Naive thymus-derived CD4-positive, alpha-beta T cell (primary cell): Measurements from ENCODE around the gene LCNL1. TPM values are rescaled to one million over a fixed set of nuclear protein-coding genes. Genes with fewer than 3 reads are reported as not detected.

ENCODE experiments used
- ATAC-seq: fragments of 150-1000 bp; cut with Tn5 transposase; 2 replicates; pipeline ENCODE4 v1.10.0; 2021; ENCODE audit warnings: mild to moderate bottlenecking, moderate library complexity
- CTCF ChIA-PET: fragments of 350-600 bp; sonication (Branson Sonifier 250); formaldehyde crosslinking; loops from one replicate; lab custom pipeline; 2021; ENCODE audit warnings: antibody characterized with exemption; lab: Charles Lee
- POLR2A ChIA-PET: fragments of 350-600 bp; sonication (Branson Sonifier 250); formaldehyde crosslinking; loops from one replicate; lab custom pipeline; 2021; ENCODE audit warnings: antibody characterized with exemption, inconsistent platforms; lab: Charles Lee
- DNase-seq, 9 donors: peaks; one replicate each; pipeline versions ENCODE4 v3.0.0 to v3.0.0-alpha.2; 2020 to 2022; ENCODE audit warnings: mixed read lengths in 1 of 9
- H3K27ac ChIP-seq: one replicate; pipeline ENCODE4 v1.7.0; 2013; ENCODE audit warnings: mild to moderate bottlenecking, low read depth, low read length, moderate library complexity
- H3K27me3 ChIP-seq, 2 donors: one replicate each; pipeline ENCODE4 v1.7.0; 2013; ENCODE audit warnings: low read length in 2 of 2, mild to moderate bottlenecking in 2 of 2, moderate library complexity in 2 of 2; ENCODE audit not compliant: control insufficient read depth in 2 of 2, insufficient read depth in 2 of 2
- H3K36me3 ChIP-seq, 3 experiments: 1 replicate in 2 of 3; 2 replicates in 1 of 3; pipeline ENCODE4 v1.7.0; 2013; ENCODE audit warnings: low read length in 3 of 3, mild to moderate bottlenecking in 3 of 3, moderate library complexity in 1 of 3; ENCODE audit not compliant: insufficient read depth in 3 of 3, control insufficient read depth in 2 of 3
- H3K4me1 ChIP-seq, 2 donors: one replicate each; pipeline ENCODE4 v1.7.0; 2013; ENCODE audit warnings: low read length in 2 of 2, mild to moderate bottlenecking in 2 of 2, moderate library complexity in 1 of 2; ENCODE audit not compliant: control insufficient read depth in 2 of 2, insufficient read depth in 2 of 2
- H3K4me3 ChIP-seq: 2 replicates; pipeline ENCODE4 v1.7.0; 2013; ENCODE audit warnings: mild to moderate bottlenecking, low read length
- H3K9me3 ChIP-seq, 3 experiments: 1 replicate in 2 of 3; 2 replicates in 1 of 3; pipeline ENCODE4 v1.7.0; 2013; ENCODE audit warnings: low read length in 3 of 3; ENCODE audit not compliant: control insufficient read depth in 2 of 3
- H3K27ac Mint-ChIP-seq, 9 donors: one replicate each; pipeline ENCODE4 v1.8.0; 2020 to 2022; ENCODE audit warnings: mixed read lengths in 9 of 9, mild to moderate bottlenecking in 8 of 9, moderate library complexity in 5 of 9, inconsistent platforms in 2 of 9
- H3K27me3 Mint-ChIP-seq, 5 donors: one replicate each; pipeline ENCODE4 v1.8.0; 2021 to 2022; ENCODE audit warnings: mixed read lengths in 5 of 5, mild to moderate bottlenecking in 1 of 5
- H3K36me3 Mint-ChIP-seq, 5 donors: one replicate each; pipeline ENCODE4 v1.8.0; 2020 to 2022; ENCODE audit warnings: mixed read lengths in 5 of 5, mild to moderate bottlenecking in 3 of 5, inconsistent platforms in 1 of 5
- H3K4me1 Mint-ChIP-seq, 7 donors: one replicate each; pipeline ENCODE4 v1.8.0; 2020 to 2022; ENCODE audit warnings: mixed read lengths in 7 of 7, mild to moderate bottlenecking in 3 of 7, inconsistent platforms in 1 of 7
- H3K4me3 Mint-ChIP-seq, 10 donors: one replicate each; pipeline ENCODE4 v1.8.0; 2020 to 2022; ENCODE audit warnings: mild to moderate bottlenecking in 10 of 10, mixed read lengths in 10 of 10, moderate library complexity in 6 of 10, inconsistent platforms in 2 of 10
- H3K9me3 Mint-ChIP-seq, 11 donors: one replicate each; pipeline ENCODE4 v1.8.0; 2020 to 2022; ENCODE audit warnings: mixed read lengths in 11 of 11, mild to moderate bottlenecking in 4 of 11, inconsistent platforms in 1 of 11, moderate library complexity in 1 of 11
- intact Hi-C, 2 donors: fragments of 100-400 bp; cut with micrococcal nuclease; formaldehyde crosslinking; loops; one replicate each; pipeline ENCODE4 v1.15.1; 2023
- polyA plus RNA-seq, 2 donors: library from polyadenylated mRNA; unstranded; fragments of 300-500 nt; fragmentation: Illumina TruSeq; gene quantifications; one replicate each; pipeline ENCODE4 v1.2.3, GENCODE V29; 2021
- total RNA-seq, 6 experiments: library from RNA in 5 of 6; stranded (reverse) in 5 of 6; gene quantifications; 1 replicate in 5 of 6; 2 replicates in 1 of 6; pipeline ENCODE4 v1.2.3 and lab custom pipeline; 2021 to 2026

LCNL1 gene
- total and polyA plus RNA-seq, 7 experiments from 2014 or later: 0.12 to 1.9 (median 0.13) TPM; not detected in 4

GRCh38 chr9:136946228-136947027, 36.4 kb upstream of the LCNL1 start:
- H3K27ac Mint-ChIP-seq: no peak overlapping the region
- peaks cover 0 to 19% (median 2%) of the 10 kb centered on the region in 3 experiments for H3K36me3 ChIP-seq
- POLR2A ChIA-PET: interaction anchor here (0.9 to 1.8 kb wide), 3 partner anchors 98 to 106 kb away, joined by 3 read pairs; no protein-coding TSS in a partner anchor
- intact Hi-C loops: loop anchor here (10.0 kb wide), 2 partner anchors 258 to 278 kb away; partner anchors contain the start of genes CYSRT1 (in 1 of the 2), NDOR1 (in 1 of the 2), RNF208 (in 1 of the 2) and RNF224 (in 1 of the 2)
- H3K27me3 ChIP-seq: no peaks in the 10 kb centered on the region
- no peak overlapping the region for H3K4me3 ChIP-seq
- H3K9me3 ChIP-seq: no peaks in the 10 kb centered on the region
- H3K4me1 Mint-ChIP-seq: peaks cover 0 to 19% (median 5%) of the 10 kb centered on the region in 7 donors
- H3K4me3 Mint-ChIP-seq: peak overlapping the region in 1 of 10 donors; percentile 58
- H3K27ac ChIP-seq: no peak overlapping the region
- peaks cover 10 to 16% of the 10 kb centered on the region in 2 donors for H3K4me1 ChIP-seq
- no peaks in the 10 kb centered on the region for H3K27me3 Mint-ChIP-seq
- H3K36me3 Mint-ChIP-seq: peaks cover 0 to 3% (median 0%) of the 10 kb centered on the region in 5 donors
- CTCF ChIA-PET: no interaction called here
- DNase-seq (no peak), ATAC-seq (no peak)
- no peaks in the 10 kb centered on the region for H3K9me3 Mint-ChIP-seq

- Histone ChIP-seq H3K4me1 (peaks cover 10 to 16% of the 10 kb centered on the region in 2 donors), H3K36me3 (peaks cover 0 to 10% (median 0%) of the 10 kb centered on the region in 3 experiments), H3K4me3 (no peak overlapping the region), H3K9me3 (no peaks in the 10 kb centered on the region), H3K27ac (no peak overlapping the region), H3K27me3 (no peaks in the 10 kb centered on the region)
- intact Hi-C loops: loop anchor here (10.0 kb wide), 2 partner anchors 258 to 278 kb away; partner anchors contain the start of genes CYSRT1 (in 1 of the 2), NDOR1 (in 1 of the 2), RNF208 (in 1 of the 2) and RNF224 (in 1 of the 2)
- no peaks in the 10 kb centered on the region for H3K36me3 Mint-ChIP-seq
- H3K27me3 Mint-ChIP-seq: no peaks in the 10 kb centered on the region
- no peak overlapping the region for H3K4me3 Mint-ChIP-seq
- ChIA-PET CTCF (interaction anchor here (0.8 to 1.4 kb wide), 2 partner anchors 81 to 88 kb away, joined by 3 read pairs; partner anchors contain the start of gene ABCA2), POLR2A (interaction anchor here (0.9 to 1.8 kb wide), 6 partner anchors 11 to 104 kb away, joined by 3 to 4 read pairs (median 3); no protein-coding TSS in a partner anchor)
- H3K4me1 Mint-ChIP-seq: peaks cover 0 to 17% (median 5%) of the 10 kb centered on the region in 7 donors
- peak overlapping the region in 2 of 9 donors; percentile 24 to 52 for H3K27ac Mint-ChIP-seq
- H3K9me3 Mint-ChIP-seq: no peaks in the 10 kb centered on the region
- DNase-seq (peak in 1 of 9 donors; percentile 3), ATAC-seq (no peak)
Measured at GRCh38 chr9:136947028-136947891, 35.5 kb upstream of the LCNL1 start.

- peaks cover 0 to 17% (median 5%) of the 10 kb centered on the region in 7 donors for H3K4me1 Mint-ChIP-seq
- Histone ChIP-seq H3K36me3 (peaks cover 0 to 4% (median 0%) of the 10 kb centered on the region in 3 experiments), H3K9me3 (no peaks in the 10 kb centered on the region), H3K4me3 (no peak overlapping the region), H3K27me3 (no peaks in the 10 kb centered on the region), H3K4me1 (peaks cover 10 to 16% of the 10 kb centered on the region in 2 donors), H3K27ac (no peak overlapping the region)
- intact Hi-C loops: loop anchor here (2.0 to 10.0 kb wide), 3 partner anchors 87 to 277 kb away; partner anchors contain the start of genes CYSRT1 (in 1 of the 2), NDOR1 (in 1 of the 2), RNF208 (in 1 of the 2) and RNF224 (in 1 of the 2)
- no peaks in the 10 kb centered on the region for H3K36me3 Mint-ChIP-seq
- peak overlapping the region in 5 of 9 donors; percentile 9 to 83 (median 45) for H3K27ac Mint-ChIP-seq
- peak overlapping the region in 9 of 10 donors; percentile 5 to 89 (median 53) for H3K4me3 Mint-ChIP-seq
- no peaks in the 10 kb centered on the region for H3K9me3 Mint-ChIP-seq
- CTCF ChIA-PET: interaction anchor here (0.8 to 1.4 kb wide), 2 partner anchors 80 to 87 kb away, joined by 3 read pairs; partner anchors contain the start of gene ABCA2
- POLR2A ChIA-PET: interaction anchor here (0.9 to 1.8 kb wide), 5 partner anchors 10 to 105 kb away, joined by 3 to 4 read pairs (median 3); no protein-coding TSS in a partner anchor
- ATAC-seq (no peak), DNase-seq (peak in 1 of 9 donors; percentile 3)
- no peaks in the 10 kb centered on the region for H3K27me3 Mint-ChIP-seq
Measured at GRCh38 chr9:136947955-136948510, 34.8 kb upstream of the LCNL1 start.

- Histone ChIP-seq H3K27ac (peak overlapping the region; percentile 81), H3K4me3 (peak overlapping the region; percentile 68), H3K4me1 (peaks cover 7 to 16% of the 10 kb centered on the region in 2 donors), H3K9me3 (no peaks in the 10 kb centered on the region), H3K36me3 (no peaks in the 10 kb centered on the region), H3K27me3 (no peaks in the 10 kb centered on the region)
- H3K4me1 Mint-ChIP-seq: peaks cover 0 to 17% (median 5%) of the 10 kb centered on the region in 7 donors
- DNase-seq (peak in 1 of 9 donors; percentile 8), ATAC-seq (no peak)
- ChIA-PET POLR2A (no interaction called here), CTCF (no interaction called here)
- no peaks in the 10 kb centered on the region for H3K9me3 Mint-ChIP-seq
- peak overlapping the region; percentile 73 to 89 (median 85) for H3K4me3 Mint-ChIP-seq
- intact Hi-C loops: loop anchor here (1.0 to 10.0 kb wide), 5 partner anchors 29 to 275 kb away; partner anchors contain the start of genes CYSRT1 (in 1 of the 2), NDOR1 (in 1 of the 2), PAXX (in 1 of the 2) and RNF208 (in 1 of the 2)
- no peaks in the 10 kb centered on the region for H3K36me3 Mint-ChIP-seq
- H3K27me3 Mint-ChIP-seq: no peaks in the 10 kb centered on the region
- H3K27ac Mint-ChIP-seq: peak overlapping the region in 8 of 9 donors; percentile 74 to 89 (median 86)
Measured at GRCh38 chr9:136949239-136949816, 33.5 kb upstream of the LCNL1 start.

- peak; percentile 97 for ATAC-seq
- CTCF ChIA-PET: no interaction called here
Measured at GRCh38 chr9:136949817-136950655, 32.8 kb upstream of the LCNL1 start.

More at GRCh38 chr9:136949817-136950655, 32.8 kb upstream of the LCNL1 start:
- peak overlapping the region; percentile 81 for H3K27ac ChIP-seq
- H3K4me3 ChIP-seq: peak overlapping the region; percentile 68
- Mint-ChIP-seq H3K27ac (peak overlapping the region; percentile 66 to 91 (median 86)), H3K9me3 (no peaks in the 10 kb centered on the region), H3K27me3 (no peaks in the 10 kb centered on the region), H3K4me3 (peak overlapping the region; percentile 74 to 93 (median 86)), H3K4me1 (peaks cover 0 to 13% (median 0%) of the 10 kb centered on the region in 7 donors), H3K36me3 (no peaks in the 10 kb centered on the region)
- POLR2A ChIA-PET: interaction anchor here (0.7 to 1.7 kb wide), 2 partner anchors 10 to 78 kb away, joined by 4 read pairs; no protein-coding TSS in a partner anchor
- no peaks in the 10 kb centered on the region for H3K27me3 ChIP-seq
- DNase-seq: peak; percentile 89 to 97 (median 95)
- intact Hi-C loops: loop anchor here (1.0 to 10.0 kb wide), 6 partner anchors 28 to 275 kb away; partner anchors contain the start of genes PAXX (in 2 of the 2), CYSRT1 (in 1 of the 2), NDOR1 (in 1 of the 2) and RNF208 (in 1 of the 2)
- H3K36me3 ChIP-seq: no peaks in the 10 kb centered on the region
- no peaks in the 10 kb centered on the region for H3K9me3 ChIP-seq
- H3K4me1 ChIP-seq: peaks cover 4 to 13% of the 10 kb centered on the region in 2 donors
